ENCODE data around the gene KIF21A.

KIF21A gene

GRCh38 chr12:39355841-39356240 lies 87.1 kb downstream of the KIF21A start:
- no peak overlapping the region for H3K27ac ChIP-seq (ENCODE audit: low read length)

GRCh38 chr12:39354955-39355354 lies 88.0 kb downstream of the KIF21A start:
- Histone ChIP-seq H3K9ac (ENCODE audit: low read length) (no peak overlapping the region), H3K27ac (ENCODE audit: low read length) (no peak overlapping the region), H4K20me1 (ENCODE audit: insufficient read depth, low read length) (no peaks in the 10 kb centered on the region), H3K27me3 (replicated peaks; ENCODE audit: insufficient read depth, low read length) (no peaks in the 10 kb centered on the region), H3K4me1 (ENCODE audit: low read length) (no peaks in the 10 kb centered on the region), H3F3A (ENCODE audit: insufficient read depth, low read length) (no peaks in the 10 kb centered on the region), H2AFZ (ENCODE audit: low read length) (no peak overlapping the region), H3K4me3 (ENCODE audit: low read length) (no peak overlapping the region), H3K9me2 (replicated peaks; ENCODE audit: insufficient read depth, low read length) (no peaks in the 10 kb centered on the region), H3K79me2 (ENCODE audit: low read length) (no peaks in the 10 kb centered on the region), H3K4me2 (ENCODE audit: low read depth, low read length) (no peak overlapping the region), H3K9me3 (replicated peaks; ENCODE audit: insufficient read depth, low read length) (no peaks in the 10 kb centered on the region), H3K36me3 (replicated peaks; ENCODE audit: insufficient read depth, low read length) (no peaks in the 10 kb centered on the region)
- DNase-seq, result no peak
- TF ChIP-seq EZH2phosphoT487 (IDR thresholded peaks at IDR 0.05; ENCODE audit: low read length), result no peak
- TF ChIP-seq CTCF (IDR thresholded peaks at IDR 0.05; ENCODE audit: low read length), result no peak
- TF ChIP-seq EZH2 (optimal IDR thresholded peaks at IDR 0.05; ENCODE audit: low read depth, low read length), result no peak

More at GRCh38 chr12:39355841-39356240, 87.1 kb downstream of the KIF21A start:
- no peak for DNase-seq
- Histone ChIP-seq H3K4me2 (ENCODE audit: low read depth, low read length) (no peak overlapping the region), H4K20me1 (ENCODE audit: insufficient read depth, low read length) (no peaks in the 10 kb centered on the region), H3K9ac (ENCODE audit: low read length) (no peak overlapping the region), H2AFZ (ENCODE audit: low read length) (no peak overlapping the region), H3K4me3 (ENCODE audit: low read length) (no peak overlapping the region), H3K27me3 (replicated peaks; ENCODE audit: insufficient read depth, low read length) (no peaks in the 10 kb centered on the region), H3K36me3 (replicated peaks; ENCODE audit: insufficient read depth, low read length) (no peaks in the 10 kb centered on the region), H3F3A (ENCODE audit: insufficient read depth, low read length) (no peaks in the 10 kb centered on the region), H3K9me2 (replicated peaks; ENCODE audit: insufficient read depth, low read length) (no peaks in the 10 kb centered on the region), H3K4me1 (ENCODE audit: low read length) (no peaks in the 10 kb centered on the region), H3K79me2 (ENCODE audit: low read length) (no peaks in the 10 kb centered on the region), H3K9me3 (replicated peaks; ENCODE audit: insufficient read depth, low read length) (no peaks in the 10 kb centered on the region)
- no peak for TF ChIP-seq EZH2phosphoT487 (IDR thresholded peaks at IDR 0.05; ENCODE audit: low read length)
- TF ChIP-seq EZH2 (optimal IDR thresholded peaks at IDR 0.05; ENCODE audit: low read depth, low read length), result no peak
- TF ChIP-seq CTCF (IDR thresholded peaks at IDR 0.05; ENCODE audit: low read length), result no peak

GRCh38 chr12:39352471-39353017 lies 90.4 kb downstream of the KIF21A start:
- Histone ChIP-seq H3K79me2 (ENCODE audit: low read length) (no peaks in the 10 kb centered on the region), H4K20me1 (ENCODE audit: insufficient read depth, low read length) (no peaks in the 10 kb centered on the region), H3K27me3 (replicated peaks; ENCODE audit: insufficient read depth, low read length) (no peaks in the 10 kb centered on the region), H3K4me3 (ENCODE audit: low read length) (no peak overlapping the region), H3K9me3 (replicated peaks; ENCODE audit: insufficient read depth, low read length) (no peaks in the 10 kb centered on the region), H3F3A (ENCODE audit: insufficient read depth, low read length) (no peaks in the 10 kb centered on the region), H3K4me2 (ENCODE audit: low read depth, low read length) (no peak overlapping the region), H3K36me3 (replicated peaks; ENCODE audit: insufficient read depth, low read length) (no peaks in the 10 kb centered on the region), H3K27ac (ENCODE audit: low read length) (no peak overlapping the region), H2AFZ (ENCODE audit: low read length) (no peak overlapping the region), H3K9ac (ENCODE audit: low read length) (no peak overlapping the region), H3K9me2 (replicated peaks; ENCODE audit: insufficient read depth, low read length) (no peaks in the 10 kb centered on the region), H3K4me1 (ENCODE audit: low read length) (no peaks in the 10 kb centered on the region)
- TF ChIP-seq EZH2phosphoT487 (IDR thresholded peaks at IDR 0.05; ENCODE audit: low read length) (no peak), EZH2 (optimal IDR thresholded peaks at IDR 0.05; ENCODE audit: low read depth, low read length) (no peak), CTCF (IDR thresholded peaks at IDR 0.05; ENCODE audit: low read length) (no peak)
- DNase-seq, result no peak

Data from MM.1S (cell line).